ENCODE data around the gene CNR1.

The CNR1 gene

GRCh38 chr6:88179692-88180091 is 13.5 kb upstream of the CNR1 start:
- H3K4me3 ChIP-seq (ENCODE audit: low read depth, low read length), result no peak overlapping the region
- TF ChIP-seq CTCF (IDR thresholded peaks at IDR 0.05; ENCODE audit: control insufficient read depth, extremely low read depth, insufficient read depth), result no peak
- DNase-seq (ENCODE audit: low read depth), result no peak

GRCh38 chr6:88177961-88178464 is 11.9 kb upstream of the CNR1 start:
- no peak for TF ChIP-seq CTCF (IDR thresholded peaks at IDR 0.05; ENCODE audit: control insufficient read depth, extremely low read depth, insufficient read depth)
- H3K4me3 ChIP-seq (ENCODE audit: low read depth, low read length), result no peak overlapping the region
- DNase-seq (ENCODE audit: low read depth), result no peak

- TF ChIP-seq CTCF (IDR thresholded peaks at IDR 0.05; ENCODE audit: control insufficient read depth, extremely low read depth, insufficient read depth), result no peak
- no peak overlapping the region for H3K4me3 ChIP-seq (ENCODE audit: low read depth, low read length)
- no peak for DNase-seq (ENCODE audit: low read depth)
Measured at GRCh38 chr6:88174906-88175305, 8.8 kb upstream of the CNR1 start.

- no peak for TF ChIP-seq CTCF (IDR thresholded peaks at IDR 0.05; ENCODE audit: control insufficient read depth, extremely low read depth, insufficient read depth)
- H3K4me3 ChIP-seq (ENCODE audit: low read depth, low read length), result no peak overlapping the region
- no peak for DNase-seq (ENCODE audit: low read depth)
Measured at GRCh38 chr6:88171312-88171711, 5.2 kb upstream of the CNR1 start.

- H3K4me3 ChIP-seq (ENCODE audit: low read depth, low read length), result no peak overlapping the region
- TF ChIP-seq CTCF (IDR thresholded peaks at IDR 0.05; ENCODE audit: control insufficient read depth, extremely low read depth, insufficient read depth), result no peak
- no peak for DNase-seq (ENCODE audit: low read depth)
Measured at GRCh38 chr6:88168362-88168761, 2.2 kb upstream of the CNR1 start.

GRCh38 chr6:88167352-88167937 is 1.3 kb upstream of the CNR1 start:
- no peak for DNase-seq (ENCODE audit: low read depth)
- TF ChIP-seq CTCF (IDR thresholded peaks at IDR 0.05; ENCODE audit: control insufficient read depth, extremely low read depth, insufficient read depth), result no peak

More at GRCh38 chr6:88167352-88167937, 1.3 kb upstream of the CNR1 start:
- no peak overlapping the region for H3K4me3 ChIP-seq (ENCODE audit: low read depth, low read length)

Data from LNCaP clone FGC (cell line).